Measurements from ENCODE around the gene CCDC40.

Gene CCDC40

DNA sequence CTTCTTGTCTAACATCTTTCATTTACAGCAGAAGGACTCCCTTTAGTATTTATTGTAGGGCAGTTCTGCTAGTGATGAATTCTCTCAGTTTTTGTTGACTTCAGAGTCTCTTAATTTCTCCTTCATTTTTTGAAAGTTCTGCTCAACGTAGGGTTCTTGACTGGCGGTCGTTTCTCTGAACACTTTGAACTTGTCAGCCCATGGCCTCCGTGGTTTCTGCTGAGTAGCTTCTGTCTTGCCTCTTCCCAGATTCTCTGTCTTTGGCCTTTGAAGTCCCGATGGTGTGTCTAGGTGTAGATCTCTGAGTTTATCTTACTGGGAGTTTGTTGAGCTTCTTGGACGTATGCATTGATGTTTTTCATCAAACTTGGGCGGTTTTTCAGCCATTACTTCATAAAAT lies 78.3 kb downstream of the CCDC40 start:
- DNase-seq (ENCODE audit: low read depth in 2 of 2): no peak

DNA sequence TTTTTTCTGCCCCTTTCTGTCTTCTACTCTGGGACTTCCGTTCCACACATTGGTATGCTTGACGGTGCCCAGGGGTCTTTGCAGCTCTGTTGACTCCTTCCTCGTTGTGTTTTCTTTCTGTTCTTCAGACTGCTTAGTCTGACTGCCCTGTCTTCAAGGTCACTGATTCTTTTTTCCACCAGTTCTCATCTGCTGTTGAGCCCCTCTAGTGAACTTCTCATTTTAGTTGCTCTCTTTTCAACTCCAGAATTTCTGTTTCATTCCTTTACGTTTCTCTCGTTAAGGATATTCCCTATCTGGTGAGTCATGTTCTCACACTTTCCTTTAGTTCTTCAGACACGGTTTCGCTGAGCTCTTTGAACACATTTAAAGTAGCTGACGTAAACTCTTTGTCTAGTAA lies 78.7 kb downstream of the CCDC40 start:
- DNase-seq (ENCODE audit: low read depth in 2 of 2): no peak

DNA sequence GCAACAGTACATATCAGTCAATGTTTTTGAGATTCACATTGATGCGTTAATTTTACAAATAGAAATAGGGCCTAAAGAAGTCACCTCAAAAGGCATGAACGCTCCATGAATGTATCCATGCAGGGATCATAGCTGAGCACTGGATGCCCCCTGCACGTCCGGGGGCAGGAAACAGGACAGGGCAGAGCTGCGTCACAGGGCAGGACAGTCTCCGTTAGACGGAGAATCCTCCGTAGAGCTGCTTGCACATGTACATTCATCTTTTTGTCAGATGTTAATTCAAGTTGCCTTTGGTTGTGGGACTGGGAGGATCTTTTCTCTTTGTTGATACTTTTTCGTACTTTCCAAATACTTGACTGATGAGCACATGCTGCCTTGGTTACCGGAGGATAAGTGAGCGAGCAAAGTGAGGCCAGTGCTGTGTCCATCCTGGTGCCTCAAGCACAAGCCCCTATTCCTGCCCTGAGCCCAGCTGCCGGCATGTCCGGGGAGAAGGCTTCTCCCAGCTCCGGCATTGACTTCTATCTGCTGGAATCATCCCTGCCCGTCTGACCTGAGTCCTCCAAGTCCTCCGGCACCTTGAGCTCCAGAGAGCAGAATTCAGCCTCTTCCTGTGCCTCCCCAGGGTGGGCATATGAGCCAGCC lies 80.0 kb downstream of the CCDC40 start:
- no peak for DNase-seq (ENCODE audit: low read depth in 2 of 2)

DNA sequence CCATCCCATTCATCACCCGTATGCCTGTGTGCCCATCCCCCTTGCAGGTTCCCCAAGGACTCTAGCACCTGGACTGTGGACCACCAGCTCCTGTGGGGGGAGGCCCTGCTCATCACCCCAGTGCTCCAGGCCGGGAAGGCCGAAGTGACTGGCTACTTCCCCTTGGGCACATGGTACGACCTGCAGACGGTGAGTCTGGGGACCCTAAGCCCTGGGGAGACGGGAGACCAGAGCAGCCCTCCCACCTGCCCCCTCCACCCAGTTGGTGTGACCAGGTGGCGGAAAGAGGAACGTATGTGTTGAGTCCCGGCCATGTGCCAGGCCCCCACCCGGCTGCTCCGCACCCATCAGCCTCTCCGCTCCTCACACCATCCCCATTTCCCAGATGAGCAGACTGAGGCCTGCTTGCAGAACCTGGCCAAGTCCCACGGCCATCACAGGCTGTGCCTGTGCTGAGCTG lies 80.5 kb downstream of the CCDC40 start:
- no peak for DNase-seq (ENCODE audit: low read depth in 2 of 2)

DNA sequence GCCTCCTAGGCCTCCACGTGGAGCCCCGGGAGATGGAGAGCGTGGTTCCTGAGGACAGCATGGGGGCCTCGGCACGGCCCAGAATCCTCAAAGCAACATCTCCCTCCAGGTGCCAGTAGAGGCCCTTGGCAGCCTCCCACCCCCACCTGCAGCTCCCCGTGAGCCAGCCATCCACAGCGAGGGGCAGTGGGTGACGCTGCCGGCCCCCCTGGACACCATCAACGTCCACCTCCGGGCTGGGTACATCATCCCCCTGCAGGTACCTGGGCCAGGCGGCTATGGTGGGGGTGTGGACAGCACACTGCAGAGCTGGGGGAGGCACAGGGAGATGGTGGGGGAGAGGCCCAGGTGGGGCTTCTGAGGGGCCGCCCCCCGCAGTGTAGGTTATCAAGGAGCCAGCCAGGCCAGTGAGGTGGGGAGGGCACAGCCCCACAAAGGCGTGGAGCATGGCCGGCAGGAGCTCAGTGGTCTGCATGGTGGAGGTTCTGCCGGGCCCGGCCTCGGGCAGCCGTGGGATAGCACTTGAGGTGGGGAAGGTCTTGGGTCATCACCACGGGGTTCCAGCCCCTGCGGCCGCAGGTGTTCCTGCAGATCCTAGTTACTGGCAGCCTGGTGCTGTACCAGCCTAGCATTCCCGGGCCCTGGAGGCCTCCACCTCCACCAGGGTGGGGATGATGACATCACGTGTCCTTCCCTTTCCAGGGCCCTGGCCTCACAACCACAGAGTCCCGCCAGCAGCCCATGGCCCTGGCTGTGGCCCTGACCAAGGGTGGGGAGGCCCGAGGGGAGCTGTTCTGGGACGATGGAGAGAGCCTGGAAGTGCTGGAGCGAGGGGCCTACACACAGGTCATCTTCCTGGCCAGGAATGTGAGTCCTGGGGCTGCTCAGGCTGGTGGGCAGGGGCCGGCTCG lies 81.3 kb downstream of the CCDC40 start:
- DNase-seq (ENCODE audit: low read depth in 2 of 2): no peak

DNA sequence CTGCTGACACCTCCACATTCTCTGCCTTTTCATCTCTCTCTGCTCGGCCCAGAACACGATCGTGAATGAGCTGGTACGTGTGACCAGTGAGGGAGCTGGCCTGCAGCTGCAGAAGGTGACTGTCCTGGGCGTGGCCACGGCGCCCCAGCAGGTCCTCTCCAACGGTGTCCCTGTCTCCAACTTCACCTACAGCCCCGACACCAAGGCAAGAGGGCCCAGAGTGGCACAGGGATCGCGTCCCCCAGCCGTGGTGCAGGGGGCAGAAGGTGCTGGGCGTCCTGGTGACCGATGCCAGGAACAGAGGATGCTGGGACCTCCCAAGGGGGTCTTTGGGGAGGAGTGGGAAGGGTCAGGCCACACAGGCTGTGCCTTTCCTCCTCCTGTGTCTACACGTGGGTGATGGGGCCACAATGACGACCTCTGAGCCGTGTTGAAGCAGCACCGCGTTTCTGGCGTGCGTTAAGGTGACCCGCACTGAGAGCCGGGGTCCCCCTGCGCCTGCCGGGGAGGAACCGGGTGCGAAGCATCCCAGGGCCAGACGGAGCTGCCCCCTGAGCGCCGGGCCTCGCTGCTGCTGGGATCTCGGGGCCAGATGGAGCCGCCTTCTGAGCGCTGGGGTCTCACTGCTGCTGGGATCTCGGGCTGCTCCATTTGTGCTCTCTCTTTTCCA lies 82.3 kb downstream of the CCDC40 start:
- no peak for DNase-seq (ENCODE audit: low read depth in 2 of 2)

DNA sequence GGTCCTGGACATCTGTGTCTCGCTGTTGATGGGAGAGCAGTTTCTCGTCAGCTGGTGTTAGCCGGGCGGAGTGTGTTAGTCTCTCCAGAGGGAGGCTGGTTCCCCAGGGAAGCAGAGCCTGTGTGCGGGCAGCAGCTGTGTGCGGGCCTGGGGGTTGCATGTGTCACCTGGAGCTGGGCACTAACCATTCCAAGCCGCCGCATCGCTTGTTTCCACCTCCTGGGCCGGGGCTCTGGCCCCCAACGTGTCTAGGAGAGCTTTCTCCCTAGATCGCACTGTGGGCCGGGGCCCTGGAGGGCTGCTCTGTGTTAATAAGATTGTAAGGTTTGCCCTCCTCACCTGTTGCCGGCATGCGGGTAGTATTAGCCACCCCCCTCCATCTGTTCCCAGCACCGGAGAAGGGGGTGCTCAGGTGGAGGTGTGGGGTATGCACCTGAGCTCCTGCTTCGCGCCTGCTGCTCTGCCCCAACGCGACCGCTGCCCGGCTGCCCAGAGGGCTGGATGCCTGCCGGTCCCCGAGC lies 82.9 kb downstream of the CCDC40 start:
- no peak for DNase-seq (ENCODE audit: low read depth in 2 of 2)

DNA sequence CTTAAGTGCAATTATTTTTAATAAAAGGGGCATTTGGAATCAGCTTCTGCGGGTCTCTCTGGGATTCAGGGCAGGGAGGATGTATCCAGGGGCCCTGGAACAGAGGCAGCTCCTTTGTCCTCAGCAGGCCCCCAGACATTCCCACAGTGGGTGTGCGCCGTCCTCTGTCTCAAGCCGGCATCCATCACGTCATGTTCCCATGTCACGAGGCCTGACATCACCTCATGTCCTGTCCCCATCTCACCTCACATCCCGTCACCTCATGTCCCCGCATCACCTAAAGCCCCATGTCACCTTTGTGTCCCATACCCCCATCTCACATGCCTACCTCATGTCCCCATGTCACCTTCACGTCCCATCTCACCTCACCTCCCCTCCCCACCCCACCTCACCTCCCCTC lies 83.4 kb downstream of the CCDC40 start:
- no peak for DNase-seq (ENCODE audit: low read depth in 2 of 2)

DNA sequence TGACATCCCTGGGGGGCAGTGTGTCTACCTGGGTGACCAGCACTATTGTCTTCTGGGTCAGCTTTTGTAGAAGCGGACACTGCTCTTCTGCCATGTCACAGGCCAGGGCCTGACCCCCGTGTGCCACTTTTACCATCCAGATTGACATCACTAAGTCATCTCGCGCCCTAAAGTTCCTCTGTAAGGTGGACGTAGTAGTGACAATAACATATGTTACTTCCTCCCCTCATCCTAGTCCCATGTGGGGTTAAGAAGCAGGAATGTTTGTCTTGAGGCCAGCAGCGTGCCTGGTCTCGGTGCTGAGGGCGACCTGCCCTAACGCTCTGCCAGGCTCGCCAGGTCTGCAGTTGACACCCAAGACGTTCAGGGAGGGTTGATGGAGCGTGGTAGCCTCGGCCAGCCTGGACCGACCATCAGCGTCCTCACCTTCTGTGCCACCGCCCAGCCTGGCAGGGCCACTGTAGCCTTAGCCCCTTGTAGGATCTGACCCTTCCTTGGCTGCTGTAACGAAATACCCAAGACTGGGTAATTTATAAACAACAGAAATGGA lies 85.7 kb downstream of the CCDC40 start:
- no peak for DNase-seq (ENCODE audit: low read depth in 2 of 2)

DNA sequence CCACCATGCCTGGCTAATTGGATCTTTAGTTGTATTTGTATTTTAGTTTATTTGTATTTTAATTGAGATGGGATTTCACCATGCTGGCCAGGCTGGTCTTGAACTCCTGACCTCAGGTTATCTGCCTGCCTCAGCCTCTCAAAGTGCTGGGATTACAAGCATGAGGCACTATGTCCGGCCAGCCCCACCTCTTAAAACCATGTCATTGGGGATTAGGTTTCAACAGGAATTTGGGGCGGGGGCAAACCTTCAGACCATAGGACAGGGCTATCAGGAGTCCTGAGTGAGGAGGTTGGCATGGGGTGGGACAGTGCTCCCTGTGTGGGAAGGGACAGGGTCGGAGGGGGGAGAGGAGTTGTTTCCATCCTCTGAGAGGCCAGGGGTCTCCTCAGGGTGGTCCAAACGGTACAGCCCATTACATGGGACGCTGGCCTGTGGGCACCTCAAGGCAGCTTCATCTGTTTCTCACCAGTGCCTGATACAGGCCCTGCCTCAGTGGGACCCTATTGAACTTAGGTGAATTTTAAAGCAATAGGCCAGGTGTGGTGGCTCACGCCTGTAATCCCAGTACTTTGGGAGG lies 86.6 kb downstream of the CCDC40 start:
- DNase-seq (ENCODE audit: low read depth in 2 of 2): no peak

DNA sequence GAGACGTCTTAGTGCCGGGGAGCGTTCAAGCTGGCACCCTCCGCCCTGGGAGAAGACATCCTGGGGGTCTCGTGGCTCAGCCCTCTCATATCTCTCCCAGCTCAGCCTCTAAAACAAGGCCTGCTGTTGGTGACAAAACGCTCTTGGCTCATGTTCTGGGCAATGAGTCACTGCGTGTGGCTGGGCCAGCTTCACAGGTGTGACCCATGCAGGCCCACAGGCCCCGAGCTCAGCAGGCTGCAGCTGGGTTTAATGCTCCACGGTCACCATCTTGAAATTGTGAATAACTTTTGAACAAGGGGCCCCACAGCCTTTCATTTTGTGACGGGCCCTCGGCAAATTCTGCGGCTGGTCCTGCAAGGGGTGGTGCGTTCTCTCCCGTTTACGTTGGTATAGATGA lies 87.3 kb downstream of the CCDC40 start:
- no peak for DNase-seq (ENCODE audit: low read depth in 2 of 2)

DNA sequence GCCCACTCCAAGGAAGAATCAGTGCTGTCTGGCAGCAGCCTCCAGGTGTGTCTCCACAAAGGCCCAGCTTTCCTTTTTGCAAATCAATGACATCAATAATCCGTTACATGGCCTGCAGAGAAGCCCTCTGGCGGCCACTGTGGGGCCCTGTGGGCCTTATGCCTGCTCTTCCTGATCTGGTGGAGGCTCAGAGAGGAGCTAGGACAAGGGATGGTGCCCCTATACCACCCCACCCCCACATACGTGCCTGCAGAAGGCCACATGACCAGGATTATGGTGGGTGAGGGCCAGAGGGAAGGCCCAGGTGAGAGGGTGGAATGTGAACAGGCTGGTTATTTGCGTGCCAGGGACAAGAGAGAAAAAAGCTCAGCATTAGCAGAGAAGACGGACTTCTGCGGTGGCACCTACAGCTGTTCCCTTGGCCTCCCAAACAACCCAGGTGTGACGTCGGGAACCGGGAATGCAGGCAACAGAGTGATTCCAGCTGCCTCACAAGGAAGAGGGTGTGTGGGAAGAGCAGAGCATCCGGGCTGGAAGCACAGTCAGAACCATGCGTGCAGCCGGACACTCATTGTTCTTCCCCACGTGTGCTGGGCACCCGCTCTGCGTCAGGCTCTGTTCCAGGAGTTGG lies 88.0 kb downstream of the CCDC40 start:
- DNase-seq (ENCODE audit: low read depth in 2 of 2): no peak

DNA sequence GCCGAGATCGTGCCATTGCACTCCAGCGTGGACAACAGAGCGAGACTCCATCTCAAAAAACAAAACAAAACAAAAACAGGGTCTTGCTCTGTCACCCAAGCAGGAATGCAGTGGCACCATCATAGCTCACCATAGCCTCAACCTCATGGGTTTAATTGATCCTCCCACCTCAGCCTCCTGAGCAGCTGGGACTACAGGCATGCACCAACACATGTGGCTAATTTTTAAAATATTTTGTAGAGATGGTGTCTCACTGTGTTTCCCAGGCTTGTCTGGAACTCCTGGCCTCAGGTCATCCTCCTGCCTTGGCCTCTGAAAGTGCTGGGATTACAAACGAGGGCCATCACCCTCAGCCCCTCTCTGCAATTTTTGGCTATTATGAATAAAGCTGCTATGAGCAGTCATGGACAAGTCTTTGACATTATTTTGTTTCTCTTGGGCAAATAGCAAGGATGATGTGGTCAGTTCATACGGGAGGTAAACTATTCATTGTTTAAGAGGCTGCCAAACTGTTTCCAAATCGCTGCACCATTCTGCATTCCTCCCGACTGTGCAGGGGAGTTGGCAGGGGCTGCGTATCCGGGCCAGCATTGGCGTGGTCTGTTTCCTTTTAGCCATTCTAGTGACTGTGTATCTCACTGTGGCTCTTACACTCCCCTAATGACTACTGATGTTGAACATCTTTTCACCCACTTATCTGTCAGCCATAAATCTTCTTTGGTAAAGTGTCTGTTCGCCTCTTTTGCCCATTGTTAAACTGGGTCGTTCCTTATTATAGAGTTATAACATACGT lies 89.4 kb downstream of the CCDC40 start:
- DNase-seq (ENCODE audit: low read depth in 2 of 2): no peak

DNA sequence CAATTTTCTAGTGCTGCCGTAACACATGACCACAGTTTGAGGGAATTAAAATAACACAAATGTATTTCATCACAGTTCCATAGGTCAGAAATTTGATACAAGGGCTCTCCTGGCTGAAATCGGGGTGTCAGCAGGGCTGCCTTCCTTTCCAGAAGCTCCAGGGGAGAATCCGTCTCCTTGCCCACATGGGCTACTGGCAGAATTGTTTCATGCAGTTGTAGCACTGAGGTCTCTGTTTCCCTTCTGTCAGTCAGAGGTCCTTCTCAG lies 89.9 kb downstream of the CCDC40 start:
- no peak for DNase-seq (ENCODE audit: low read depth in 2 of 2)

DNA sequence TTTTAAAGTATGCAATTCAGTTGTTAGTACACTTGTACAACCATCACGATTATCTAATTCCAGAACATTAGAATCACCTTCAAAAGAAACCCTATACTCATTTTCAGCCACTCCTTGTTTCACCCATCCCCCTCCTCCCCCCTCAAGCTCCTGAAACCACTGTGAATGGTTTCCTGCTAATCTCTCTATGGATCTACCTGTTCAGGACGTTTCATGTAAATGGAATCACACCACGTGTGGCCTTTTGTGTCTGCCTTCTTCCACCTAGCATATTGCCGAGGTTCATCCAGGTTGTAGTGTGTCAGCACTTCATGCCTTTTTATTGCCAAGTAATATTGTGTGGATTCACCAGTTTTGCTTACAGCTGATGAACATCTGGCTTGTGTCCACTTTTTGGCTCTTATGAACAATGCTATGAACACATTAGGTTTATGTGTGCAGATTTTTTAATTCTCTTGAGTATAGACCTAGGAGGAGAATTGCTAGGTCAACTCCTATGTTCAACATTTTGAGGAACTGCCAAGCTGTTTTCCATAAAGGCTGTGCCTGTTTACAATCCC lies 92.6 kb downstream of the CCDC40 start:
- no peak for DNase-seq (ENCODE audit: low read depth in 2 of 2)

DNA sequence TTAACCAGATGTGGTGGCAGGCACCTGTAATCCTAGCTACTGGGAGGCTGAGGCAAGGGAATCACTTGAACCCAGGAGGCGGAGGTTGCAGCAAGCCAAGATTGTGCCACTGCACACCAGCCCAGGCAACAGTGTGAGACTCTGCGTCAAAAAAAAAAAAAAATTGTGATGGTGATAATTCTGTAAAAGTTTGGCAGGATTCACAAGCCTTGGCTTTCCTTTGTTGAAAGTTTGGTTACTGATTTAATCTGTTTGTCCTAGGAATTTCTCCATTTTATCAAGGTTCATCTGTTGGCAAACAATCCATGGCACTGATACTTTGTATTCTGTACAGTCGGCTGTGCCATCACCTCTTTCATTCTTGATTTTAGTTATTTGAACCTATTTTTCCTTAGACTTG lies 94.5 kb downstream of the CCDC40 start:
- DNase-seq (ENCODE audit: low read depth in 2 of 2): no peak

DNA sequence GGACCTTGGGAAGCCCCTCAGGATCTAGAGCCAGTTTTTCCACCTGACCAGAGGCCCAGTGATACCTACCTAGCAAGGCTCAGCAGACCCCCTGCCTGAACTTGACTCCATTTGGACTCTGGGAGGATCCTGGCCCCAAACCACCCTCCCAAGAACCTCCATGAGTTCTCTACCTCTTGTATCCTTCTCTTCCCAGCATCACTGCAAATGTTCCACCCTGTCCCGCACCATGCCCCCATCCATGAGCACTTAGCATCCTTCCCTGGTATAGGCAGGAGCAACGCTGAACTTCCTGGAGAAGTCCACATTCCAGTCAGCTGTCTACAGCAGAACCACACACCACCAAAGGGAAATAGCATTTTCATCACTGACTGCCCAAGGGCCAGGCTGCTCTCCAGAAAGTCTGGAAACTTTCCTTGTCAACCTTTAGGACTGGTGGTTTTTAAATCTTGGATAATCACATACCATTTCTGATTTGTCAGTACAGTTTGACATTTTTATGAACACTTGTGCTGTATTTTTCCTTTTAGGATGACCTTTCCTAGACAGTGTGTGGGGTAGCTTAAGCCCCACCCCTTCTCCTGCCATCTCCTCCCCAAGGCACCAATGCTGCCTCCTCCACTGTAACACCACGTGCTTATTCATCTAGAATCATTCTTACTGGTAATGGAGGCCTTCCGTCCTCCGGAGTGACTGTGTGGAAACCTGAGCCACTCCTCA lies 96.6 kb downstream of the CCDC40 start:
- no peak for DNase-seq (ENCODE audit: low read depth in 2 of 2)

DNA sequence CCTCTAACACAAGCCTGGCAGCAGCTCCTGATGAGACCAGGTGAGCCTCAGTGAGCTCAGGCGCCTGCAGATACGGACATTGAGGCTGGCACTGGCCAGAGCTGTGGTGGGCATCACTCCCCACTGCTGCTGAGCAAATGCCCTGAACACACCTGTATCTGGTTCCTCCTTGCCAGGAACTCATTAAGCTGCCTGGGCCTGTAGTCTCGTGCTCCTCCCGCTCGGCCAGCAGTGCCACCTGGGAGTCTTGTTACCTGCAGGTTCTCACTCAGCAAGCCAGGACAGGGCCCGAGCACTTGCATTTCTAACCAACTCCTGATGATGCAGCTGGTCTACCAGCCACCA lies 97.2 kb downstream of the CCDC40 start:
- DNase-seq (ENCODE audit: low read depth in 2 of 2): no peak

DNA sequence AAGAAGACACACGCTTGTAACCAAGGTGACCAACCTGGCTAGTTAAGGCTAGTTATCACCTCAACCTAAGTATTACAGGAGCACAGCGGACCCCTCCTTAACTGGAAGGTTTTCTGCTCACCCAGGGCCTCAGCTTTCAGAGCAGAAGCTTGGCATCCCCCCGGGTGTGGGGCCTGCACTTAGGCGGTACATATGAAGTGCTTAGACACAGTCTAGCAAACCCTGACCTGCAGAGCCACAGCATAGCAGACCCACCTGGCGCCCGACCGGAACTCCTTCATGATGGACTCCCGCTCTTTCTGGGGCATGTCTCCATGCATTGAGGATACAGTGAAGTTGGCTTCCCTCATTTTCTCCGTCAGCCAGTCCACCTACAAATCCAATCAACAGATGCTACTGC lies 100.7 kb downstream of the CCDC40 start:
- DNase-seq (ENCODE audit: low read depth in 2 of 2): no peak

DNA sequence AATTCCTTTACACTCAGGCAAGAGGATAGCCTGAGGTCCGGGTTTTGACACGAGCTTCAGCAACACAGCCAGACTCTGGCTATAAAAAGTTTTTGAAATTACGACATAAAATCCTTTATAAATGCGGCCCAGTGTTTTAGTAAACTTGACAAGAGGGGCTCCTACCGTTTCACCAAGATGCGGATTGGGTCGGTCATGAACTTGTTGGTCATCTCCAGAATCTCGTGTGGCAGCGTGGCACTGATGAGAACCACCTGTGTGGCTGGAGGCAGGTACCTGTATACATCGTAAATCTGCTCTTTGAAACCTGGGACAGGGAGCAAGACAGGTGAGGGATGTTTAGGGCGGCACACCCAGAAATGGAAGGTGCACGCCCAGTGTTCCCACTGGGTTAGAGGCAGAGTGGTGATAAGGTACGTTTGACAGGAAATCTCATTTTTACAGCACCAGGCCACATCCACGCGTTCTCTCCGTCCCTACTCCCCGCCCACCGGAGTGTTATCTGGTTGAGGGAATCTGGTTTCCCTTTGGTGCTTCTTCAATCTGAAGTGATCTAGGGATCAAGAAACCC lies 102.5 kb downstream of the CCDC40 start:
- DNase-seq (ENCODE audit: low read depth in 2 of 2): no peak

All from activated CD8-positive, alpha-beta memory T cell treated with anti-CD3 and anti-CD28 coated beads for 4 hours (primary cell).